Adrenal gland (tissue), 19 donors: ENCODE measurements around the gene CCDC187. TPM values are rescaled to one million over a fixed set of nuclear protein-coding genes. Genes with fewer than 3 reads are reported as not detected.
"Not testable (repeated sequence)": the region's sequence is repeated elsewhere in the genome, so short reads cannot be mapped to it uniquely, and the experiment has no call there.

ENCODE experiments used
- DNase-seq, 7 donors: peaks; one replicate each; pipeline ENCODE4 v3.0.0-alpha.2; 2019 to 2020
- H3K27ac ChIP-seq, 5 donors: fragments of 200-600 bp; sonication (generic) in 4 of 5; 1 replicate in 3 of 5; 2 replicates in 2 of 5; pipeline versions ENCODE4 v1.5.1 to v1.8.0; 2016 to 2020; ENCODE audit warnings: mild to moderate bottlenecking in 1 of 5
- H3K27me3 ChIP-seq: fragments of 200-600 bp; 2 replicates; pipeline ENCODE4 v1.8.0; 2021
- H3K36me3 ChIP-seq, 2 donors: fragments of 200-600 bp; replicated peaks in 1 of 2; 1 replicate in 1 of 2; 2 replicates in 1 of 2; pipeline versions ENCODE4 v1.5.1 to v1.8.0; 2018 to 2022
- H3K4me1 ChIP-seq, 2 donors: fragments of 200-600 bp; replicated peaks in 1 of 2; 1 replicate in 1 of 2; 2 replicates in 1 of 2; pipeline versions ENCODE4 v1.5.1 to v1.8.0; 2018 to 2021
- H3K4me3 ChIP-seq, 4 donors: fragments of 200-600 bp; sonication (generic) in 3 of 4; one replicate each; pipeline ENCODE4 v1.5.1; 2016 to 2018
- H3K9me3 ChIP-seq, 3 donors: fragments of 200-600 bp; sonication (generic) in 1 of 3; replicated peaks in 1 of 3; 1 replicate in 2 of 3; 2 replicates in 1 of 3; pipeline versions ENCODE4 v1.5.1 to v1.8.0; 2016 to 2021
- POLR2A ChIP-seq, 2 donors: fragments of 450-650 bp; IDR thresholded peaks; one replicate each; pipeline ENCODE4 v1.6.1; 2017; ENCODE audit warnings: antibody characterized with exemption in 2 of 2, mild to moderate bottlenecking in 2 of 2, moderate library complexity in 1 of 2
- WGBS, 4 donors: extraction: QIAGEN DNeasy Blood & Tissue Kit in 2 of 4; methylation state at CpG; one replicate each; pipeline versions ENCODE4 v1.1.5 to v1.1.7; 2013 to 2017; 5-methylcytosine and 5-hydroxymethylcytosine counted together
- intact Hi-C, 2 donors: fragments of 100-400 bp; cut with DNase I; formaldehyde crosslinking; loops; one replicate each; pipeline versions ENCODE4 v1.14.1 to v1.15.0; 2022 to 2023
- long read RNA-seq, 10 donors: library from polyadenylated mRNA in 3 of 10; unstranded in 2 of 10; stranded (forward) in 1 of 10; transcript quantifications; one replicate each; pipeline ENCODE4 v2.0.0 and lab custom pipeline, GENCODE V29; 2021 to 2026
- polyA plus RNA-seq, 3 donors: library from polyadenylated mRNA; stranded (reverse); fragments of 200-250 nt in 2 of 3; fragments of 350-450 nt in 1 of 3; fragmentation: Illumina TruSeq in 1 of 3; extraction: RNeasy Lipid Tissue Mini Kit (QIAGEN cat#74804) in 1 of 3; gene quantifications; one replicate each; pipeline ENCODE4 v1.2.3, GENCODE V29; 2013 to 2014
- total RNA-seq, 9 donors: library from RNA; depleted of rRNA in 4 of 9; stranded (reverse); fragments of >200 nt in 4 of 9; fragments of 120-200 nt in 1 of 9; fragmentation: NEBNext Ultra II Directional in 1 of 9; extraction: Animal tissue kit (Norgen Biotek cat#: 25700) in 1 of 9; gene quantifications; one replicate each; pipeline versions ENCODE4 v1.1.0 to v1.2.4, GENCODE V29; 2013 to 2023
- TF ChIP-seq, protein P1 (sequence below), 6 experiments: fragments of 450-650 bp in 4 of 6; fragments of 200-600 bp in 2 of 6; sonication (generic) in 1 of 6; IDR thresholded peaks; 1 replicate in 5 of 6; 2 replicates in 1 of 6; pipeline versions ENCODE4 v1.5.1 to v1.8.0; 2016 to 2021; ENCODE audit warnings: antibody characterized with exemption in 6 of 6, mild to moderate bottlenecking in 2 of 6, moderate library complexity in 1 of 6
- donor health status: healthy with polysubstance abuse.
- donor health status: Bipolar disorder and iron deficiency.
- donor health status: DM: yes; HTN: yes; CAD: no.
- donor health status: DM: no; HTN: no; CAD: no.
- donor health status: DM: no; HTN: no; CAD: no.
- donor health status: DM: yes; HTN: yes; CAD: no.

Gene CCDC187
- under 1 TPM in 8 of 9 donors, not detected in 1; 0.04 to 0.44 (median 0.11) TPM for total RNA-seq
- under 1 TPM; under 0.01 to 0.08 (median 0.04) TPM for polyA plus RNA-seq
- long read RNA-seq, donor 1, result 0 reads
- long read RNA-seq, donor 2, result 0 reads
- long read RNA-seq, donor 3, result 0 reads
- long read RNA-seq, donor 4, result 0 reads
- long read RNA-seq, donor 5, result 0 reads
- long read RNA-seq, donor 6, result 0 reads
- long read RNA-seq, donor 7, result 0 reads
- long read RNA-seq, donor 8, partial matches to known transcripts, result 9 of 9 reads
- long read RNA-seq, donor 8, other reads (novel, unspliced or antisense), result 0 of 9 reads
- long read RNA-seq, donor 9, result 0 reads
- long read RNA-seq, donor 10, result 0 reads

DNA sequence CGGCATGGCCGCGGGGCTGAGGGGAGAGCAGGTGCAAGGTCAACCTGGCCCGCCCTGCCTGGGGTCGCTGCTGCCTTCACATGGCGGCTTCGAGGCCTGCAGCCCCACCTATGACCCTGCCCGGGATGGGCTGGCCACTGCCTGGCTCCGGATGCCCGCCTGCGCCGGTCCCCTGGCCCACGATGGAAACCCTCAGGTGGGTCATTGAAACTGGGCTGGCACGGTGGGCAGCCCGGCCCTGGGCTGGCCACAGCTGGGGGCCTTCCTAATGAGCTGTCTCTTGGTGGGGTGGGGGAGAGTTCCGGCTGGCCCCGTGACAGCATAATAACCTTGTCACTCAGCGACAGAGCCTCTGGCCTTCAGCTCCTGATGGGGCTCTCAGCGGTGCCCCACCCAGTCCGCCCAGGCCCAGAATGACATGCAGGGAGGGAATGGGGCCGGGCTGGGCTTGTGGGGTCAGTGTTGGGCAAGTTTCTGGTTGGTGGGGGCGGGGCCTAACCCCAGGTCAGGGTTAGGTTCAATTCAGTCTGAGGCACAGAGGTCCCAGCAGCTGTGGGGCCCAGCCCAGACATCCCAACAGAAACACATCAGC, at the start of gene CCDC187:
TSS of gene CCDC187 (minus strand) at position 270 of the 592 bp plus-strand sequence. CDS start at position 6, 264 bp downstream.
- Histone ChIP-seq H3K36me3 (no peaks in the 10 kb centered on the region), H3K27me3 (no peaks in the 10 kb centered on the region), H3K4me3 (no peak within 1 kb of the TSS), H3K4me1 (no peaks in the 10 kb centered on the region), H3K9me3 (no peaks in the 10 kb centered on the region), H3K27ac (no peak within 1 kb of the TSS)
- DNase-seq, result no peak
- no peak for TF ChIP-seq POLR2A (IDR thresholded peaks at IDR 0.05)
- TF ChIP-seq, protein P1, sequence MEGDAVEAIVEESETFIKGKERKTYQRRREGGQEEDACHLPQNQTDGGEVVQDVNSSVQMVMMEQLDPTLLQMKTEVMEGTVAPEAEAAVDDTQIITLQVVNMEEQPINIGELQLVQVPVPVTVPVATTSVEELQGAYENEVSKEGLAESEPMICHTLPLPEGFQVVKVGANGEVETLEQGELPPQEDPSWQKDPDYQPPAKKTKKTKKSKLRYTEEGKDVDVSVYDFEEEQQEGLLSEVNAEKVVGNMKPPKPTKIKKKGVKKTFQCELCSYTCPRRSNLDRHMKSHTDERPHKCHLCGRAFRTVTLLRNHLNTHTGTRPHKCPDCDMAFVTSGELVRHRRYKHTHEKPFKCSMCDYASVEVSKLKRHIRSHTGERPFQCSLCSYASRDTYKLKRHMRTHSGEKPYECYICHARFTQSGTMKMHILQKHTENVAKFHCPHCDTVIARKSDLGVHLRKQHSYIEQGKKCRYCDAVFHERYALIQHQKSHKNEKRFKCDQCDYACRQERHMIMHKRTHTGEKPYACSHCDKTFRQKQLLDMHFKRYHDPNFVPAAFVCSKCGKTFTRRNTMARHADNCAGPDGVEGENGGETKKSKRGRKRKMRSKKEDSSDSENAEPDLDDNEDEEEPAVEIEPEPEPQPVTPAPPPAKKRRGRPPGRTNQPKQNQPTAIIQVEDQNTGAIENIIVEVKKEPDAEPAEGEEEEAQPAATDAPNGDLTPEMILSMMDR (IDR thresholded peaks at IDR 0.05), result no peak
- intact Hi-C loops, result no loop called here
- WGBS, 4 donors, result 57 to 64% (median 62%) methylated on average over 2 to 22 of the region's 22 CpGs

GRCh38 chr9:136353088-136353487, 49.2 kb upstream of the CCDC187 start:
- H3K4me1 ChIP-seq, result peaks cover 0 to 16% of the 10 kb centered on the region in 2 donors
- no peaks in the 10 kb centered on the region for H3K27me3 ChIP-seq
- intact Hi-C loops, result no loop called here
- H3K27ac ChIP-seq, result no peak overlapping the region
- 89 to 91% (median 91%) methylated on average over 8 to 11 of the region's 11 CpGs for WGBS, 4 donors
- H3K9me3 ChIP-seq, result no peaks in the 10 kb centered on the region
- no peaks in the 10 kb centered on the region for H3K36me3 ChIP-seq
- H3K4me3 ChIP-seq, result no peak overlapping the region
- TF ChIP-seq POLR2A (IDR thresholded peaks at IDR 0.05), result no peak
- TF ChIP-seq, protein P1 (IDR thresholded peaks at IDR 0.05), result no peak
- DNase-seq, result no peak

DNA sequence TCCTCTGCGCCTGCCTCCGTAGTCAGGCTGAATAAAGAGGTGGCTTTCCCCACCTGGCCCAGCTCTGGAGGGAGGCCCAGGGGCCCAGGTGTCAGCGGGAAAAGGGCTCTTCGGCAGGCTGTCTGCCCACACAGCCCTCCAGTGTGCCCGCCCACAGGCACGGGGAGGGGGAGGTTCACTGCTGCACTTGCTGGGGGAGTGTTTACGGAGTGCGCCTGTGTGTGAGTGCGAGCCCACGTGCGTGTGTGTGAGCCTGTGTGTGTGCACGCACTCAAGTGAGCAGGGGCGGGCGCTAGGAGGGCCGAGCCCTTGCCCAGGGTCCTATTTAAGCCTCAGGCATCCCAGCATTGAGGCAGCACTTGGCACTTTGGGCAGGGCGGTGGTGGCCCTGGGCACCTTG, 48.8 kb upstream of the CCDC187 start:
- no peak overlapping the region for H3K4me3 ChIP-seq
- 88 to 89% (median 88%) methylated on average over 13 to 16 of the region's 16 CpGs for WGBS, 4 donors

DNA sequence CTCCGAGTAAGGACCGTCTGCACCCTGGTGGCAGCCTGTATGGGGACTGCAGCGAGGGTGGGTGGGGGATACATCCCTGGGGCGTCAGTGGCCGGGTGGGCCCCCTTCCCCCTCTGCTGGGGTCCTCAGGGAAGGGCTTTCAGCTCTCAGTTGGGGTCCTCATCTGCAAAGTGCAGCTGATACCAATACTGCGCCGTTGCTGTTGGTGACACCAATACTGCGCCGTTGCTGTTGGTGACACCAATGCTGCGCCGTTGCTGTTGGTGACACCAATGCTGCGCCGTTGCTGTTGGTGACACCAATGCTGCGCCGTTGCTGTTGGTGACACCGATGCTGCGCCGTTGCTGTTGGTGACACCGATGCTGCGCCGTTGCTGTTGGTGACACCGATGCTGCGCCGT, 48.0 kb upstream of the CCDC187 start:
- H3K36me3 ChIP-seq, H3K4me3 ChIP-seq, H3K27ac ChIP-seq, intact Hi-C loops, H3K27me3 ChIP-seq, DNase-seq, H3K9me3 ChIP-seq: not testable (repeated sequence)
- 90 to 100% (median 91%) methylated on average over 1 to 22 of the region's 24 CpGs; no CpG with 5 or more reads in 1 of the 4 donors for WGBS, 4 donors
- H3K4me1 ChIP-seq, result peaks cover 0 to 14% of the 10 kb centered on the region in 2 donors

More for the DNA sequence above, 48.8 kb upstream of the CCDC187 start:
- no peak for DNase-seq
- H3K27ac ChIP-seq, result no peak overlapping the region
- intact Hi-C loops, result no loop called here
- H3K9me3 ChIP-seq, result no peaks in the 10 kb centered on the region
- TF ChIP-seq, protein P1 (IDR thresholded peaks at IDR 0.05), result no peak
- TF ChIP-seq POLR2A (IDR thresholded peaks at IDR 0.05), result no peak
- H3K27me3 ChIP-seq, result no peaks in the 10 kb centered on the region
- no peaks in the 10 kb centered on the region for H3K36me3 ChIP-seq
- H3K4me1 ChIP-seq, result peaks cover 0 to 14% of the 10 kb centered on the region in 2 donors
